T-helper 22 cell (primary cell): ENCODE measurements around the gene FUZ.

Source experiments
- DNase-seq: peaks from one replicate; pipeline ENCODE4 v3.0.0-alpha.2; 2020; ENCODE audit warnings: low read depth

FUZ gene

DNA sequence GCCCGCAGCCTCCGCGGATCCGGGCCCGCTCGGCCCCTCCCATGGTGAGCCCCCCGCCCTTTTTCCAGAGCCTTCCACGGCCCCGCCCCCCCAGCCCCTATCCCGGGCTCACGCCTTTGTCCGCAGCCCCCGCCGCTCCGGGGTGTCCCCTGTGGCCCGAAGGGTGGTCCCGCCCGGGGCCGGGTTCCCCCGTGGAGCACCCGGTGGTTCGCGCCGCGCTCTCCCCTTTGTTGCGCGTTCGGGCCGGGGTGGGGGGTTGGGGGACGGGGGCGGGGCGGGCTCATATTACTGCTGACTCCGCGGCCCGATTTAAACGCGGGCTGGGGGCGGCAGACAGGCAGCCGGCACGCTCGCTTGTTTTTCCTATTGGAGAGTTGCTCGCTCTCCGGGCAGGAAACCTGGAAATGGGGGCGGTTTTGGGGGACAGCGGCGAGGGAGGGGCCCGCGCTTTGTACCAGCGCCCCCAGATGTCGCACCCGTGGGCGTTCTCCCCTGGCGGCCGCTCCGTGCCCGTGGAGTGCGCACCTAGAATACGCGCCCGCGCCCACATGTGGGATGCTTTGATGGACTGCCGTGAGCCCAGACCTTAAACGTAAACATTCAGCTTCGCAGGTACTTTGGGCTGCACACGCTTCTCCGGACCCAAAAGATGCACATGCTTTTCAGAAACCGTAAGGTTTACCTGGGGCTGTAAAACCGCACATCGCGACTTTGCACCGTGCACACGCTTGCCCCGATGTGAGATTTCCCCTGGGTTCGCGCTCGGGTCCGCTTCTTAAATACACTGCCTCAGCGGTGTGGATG is 38.6 kb upstream of the FUZ start:
- no peak for DNase-seq

DNA sequence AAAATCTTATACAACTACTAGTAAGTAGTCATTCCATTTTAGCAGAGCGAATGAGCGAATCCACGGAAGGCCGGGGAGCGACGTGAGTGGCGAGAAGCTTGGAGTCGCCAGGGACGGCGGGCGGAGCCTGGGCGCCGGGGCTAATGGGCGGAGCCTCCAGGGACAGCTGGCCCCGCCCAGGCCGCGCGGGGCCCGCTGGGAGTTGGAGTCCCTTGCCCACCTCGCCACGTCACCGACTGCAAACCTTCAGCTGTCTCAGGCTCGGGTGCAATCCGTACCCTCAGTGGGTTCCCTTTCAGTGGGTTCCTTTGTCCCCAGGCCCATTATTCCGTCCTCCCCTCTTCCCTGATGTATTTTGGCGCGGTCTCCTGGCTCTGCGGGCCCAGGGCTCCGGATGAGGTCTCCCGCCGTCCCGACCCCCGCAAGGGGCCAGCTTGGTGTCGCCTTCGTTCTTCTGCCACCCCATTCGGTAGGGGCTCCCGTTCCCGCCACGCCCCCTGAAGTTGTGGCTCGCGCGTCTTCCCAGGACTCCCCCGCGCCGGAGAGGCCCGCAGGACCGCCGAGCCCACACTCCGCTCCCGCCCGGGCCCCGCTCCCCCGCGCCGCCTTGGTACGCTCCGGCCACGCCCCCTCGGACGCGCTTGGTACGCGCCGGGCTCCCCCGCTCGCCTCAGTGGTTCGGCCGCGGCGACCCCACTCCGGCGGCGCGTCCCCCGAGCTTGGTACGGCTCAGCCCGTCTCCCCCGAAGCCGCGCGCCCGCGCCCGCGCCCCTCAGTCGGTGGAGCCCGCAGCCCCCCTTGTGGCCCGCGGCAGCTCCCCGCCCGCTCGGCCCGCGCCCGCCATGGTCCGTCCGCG is 37.6 kb upstream of the FUZ start, which contains the start of gene PTOV1:
TSS of gene PTOV1 (plus strand) at position 673 of the 856 bp plus-strand sequence.
- peak; percentile 76 for DNase-seq

DNA sequence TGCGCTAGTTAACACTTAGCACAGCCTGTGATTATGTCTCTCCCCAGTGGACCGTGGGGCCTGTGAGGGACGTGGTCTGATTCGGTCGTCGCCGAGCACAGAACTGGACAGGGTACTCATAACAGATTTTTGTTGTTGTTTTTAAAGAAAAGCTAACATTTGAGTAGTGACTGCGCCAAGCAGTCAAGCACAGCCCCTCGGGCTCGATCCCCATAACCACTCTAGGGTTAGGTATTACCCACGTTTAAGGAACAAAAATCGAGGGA is 37.1 kb upstream of the FUZ start:
- no peak for DNase-seq

DNA sequence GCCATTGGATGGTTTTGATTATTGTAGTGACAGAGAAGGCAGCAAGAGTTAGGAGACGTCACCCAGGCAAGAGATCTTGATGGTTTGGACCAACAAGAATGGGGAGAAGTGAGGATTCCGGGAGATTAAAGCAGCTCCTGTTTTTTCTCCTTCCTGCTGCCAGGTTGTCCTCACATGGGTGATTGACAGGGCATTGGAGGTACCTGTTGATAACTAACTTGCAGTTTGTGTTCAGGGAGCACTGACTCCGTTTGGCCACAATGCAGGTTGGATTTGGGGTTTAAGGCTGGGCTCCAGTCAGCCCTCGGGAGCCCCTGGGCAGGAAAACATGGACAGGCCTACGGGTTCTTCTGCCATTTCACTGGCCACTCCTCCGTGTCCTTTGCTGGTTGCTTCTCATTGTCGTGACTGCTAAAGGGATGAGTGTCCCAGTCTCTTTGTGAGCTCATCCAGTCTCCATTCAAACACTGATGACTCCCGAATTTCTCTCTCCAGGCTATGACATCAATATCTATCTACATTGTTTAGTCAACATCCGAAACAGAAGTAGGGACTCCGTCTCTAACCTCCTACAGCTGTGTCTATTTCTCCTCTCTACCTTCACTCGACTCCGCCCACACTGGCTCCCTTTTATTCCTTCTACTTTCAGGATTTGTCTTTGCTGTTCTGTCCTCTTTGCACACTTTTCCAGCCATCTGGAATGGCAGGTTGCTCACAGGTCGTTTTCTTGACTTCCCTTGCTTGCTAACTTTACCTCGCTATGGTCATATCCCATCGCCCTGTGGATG is 36.5 kb upstream of the FUZ start:
- DNase-seq, result no peak

DNA sequence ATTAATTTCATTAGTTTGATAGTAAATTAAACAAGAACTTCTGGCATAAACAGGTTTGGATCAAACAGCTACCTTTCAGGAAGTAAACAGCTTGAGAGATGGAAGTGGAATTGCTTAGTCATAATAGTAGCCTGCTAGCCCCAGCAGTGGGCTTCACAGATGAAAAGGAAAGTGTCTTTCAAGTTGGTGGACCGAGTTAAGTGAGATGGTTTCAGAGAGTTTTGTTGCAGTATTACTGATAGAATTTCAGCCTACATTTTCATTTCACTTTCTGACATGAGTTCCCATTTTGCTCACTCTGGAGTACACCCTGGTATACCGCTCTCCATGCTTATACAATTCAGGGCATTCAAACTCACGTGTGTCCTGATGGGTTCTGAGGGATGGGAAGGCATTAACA is 35.8 kb upstream of the FUZ start:
- no peak for DNase-seq

DNA sequence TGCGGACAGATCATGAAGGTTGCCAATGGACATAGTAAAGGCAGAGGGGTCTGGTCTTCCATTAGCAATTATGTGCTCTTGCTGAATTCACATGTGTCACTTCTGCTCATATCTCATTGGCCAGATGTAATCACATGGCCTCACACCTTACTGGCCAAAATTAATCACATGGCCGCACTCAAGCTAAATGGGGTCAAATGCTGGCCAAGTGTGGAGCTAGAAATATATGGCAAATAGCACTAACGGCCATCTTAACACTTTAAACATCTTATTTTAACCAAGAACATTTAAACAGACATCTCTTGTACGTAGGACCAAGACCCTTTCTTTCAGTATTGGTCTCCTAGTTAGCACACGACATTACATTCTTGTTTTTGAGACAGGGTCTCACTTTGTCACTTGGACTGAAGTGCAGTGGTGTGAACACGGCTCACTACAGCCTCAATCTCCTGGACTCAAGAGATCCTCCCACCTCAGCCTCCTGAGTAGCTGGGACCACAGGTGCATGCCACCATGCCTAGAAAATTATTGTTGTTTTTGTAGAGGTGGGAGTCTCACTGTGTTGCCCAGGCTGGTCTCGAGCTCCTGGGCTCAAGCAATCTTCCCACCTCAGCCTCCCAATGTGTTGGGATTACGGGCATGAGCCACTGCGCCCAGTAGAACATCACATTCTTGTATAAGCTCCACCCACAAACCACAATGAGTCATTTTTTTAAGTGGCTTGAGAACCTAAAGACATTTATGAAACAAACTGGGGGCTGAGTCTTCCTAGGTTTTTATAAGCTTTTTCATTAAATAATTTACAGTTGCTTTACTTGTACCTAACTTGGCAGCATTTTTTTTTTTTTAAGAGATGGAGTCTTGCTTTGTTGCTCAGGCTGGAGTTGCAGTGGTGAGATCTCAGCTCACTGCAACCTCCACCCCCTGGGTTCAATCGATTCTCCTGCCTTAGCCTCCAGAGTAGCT is 34.9 kb upstream of the FUZ start:
- no peak for DNase-seq

DNA sequence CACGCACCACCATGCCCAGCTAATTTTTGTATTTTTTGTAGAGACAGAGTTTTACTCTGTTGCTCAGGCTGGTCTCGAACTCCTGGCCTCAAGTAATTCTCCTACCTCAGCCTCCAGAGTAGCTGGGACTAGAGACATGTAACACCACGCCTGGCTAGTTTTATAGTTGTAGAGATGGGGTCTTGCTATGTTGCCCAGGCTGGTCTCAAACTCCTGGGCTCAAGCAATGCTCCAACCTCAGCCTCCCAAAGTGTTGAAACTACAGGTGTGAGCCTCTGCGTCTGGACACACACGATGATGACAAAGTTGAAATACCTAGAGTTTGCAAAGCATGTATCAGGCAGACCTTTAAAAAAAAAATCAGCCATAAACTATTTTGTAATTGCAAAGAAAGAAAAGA is 33.3 kb upstream of the FUZ start:
- DNase-seq, result no peak

DNA sequence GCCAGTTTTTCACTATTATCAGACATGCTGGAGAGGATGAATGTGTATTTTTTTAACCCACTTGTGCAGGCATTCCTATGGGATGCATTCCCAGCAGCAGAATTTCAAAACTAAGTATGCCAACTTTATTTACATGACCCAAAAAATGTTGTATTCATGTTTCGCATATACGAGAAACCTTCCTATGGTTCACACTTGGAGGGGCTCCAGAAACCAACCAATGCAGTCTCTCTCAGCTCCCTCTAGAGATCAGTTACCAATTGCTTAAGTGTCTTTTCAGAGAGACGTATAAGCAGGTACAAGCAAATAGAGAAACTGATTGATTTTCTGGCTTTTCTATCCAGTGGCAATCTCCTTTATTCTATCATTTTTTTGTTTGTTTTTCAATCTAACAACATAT is 32.3 kb upstream of the FUZ start:
- DNase-seq, result no peak

DNA sequence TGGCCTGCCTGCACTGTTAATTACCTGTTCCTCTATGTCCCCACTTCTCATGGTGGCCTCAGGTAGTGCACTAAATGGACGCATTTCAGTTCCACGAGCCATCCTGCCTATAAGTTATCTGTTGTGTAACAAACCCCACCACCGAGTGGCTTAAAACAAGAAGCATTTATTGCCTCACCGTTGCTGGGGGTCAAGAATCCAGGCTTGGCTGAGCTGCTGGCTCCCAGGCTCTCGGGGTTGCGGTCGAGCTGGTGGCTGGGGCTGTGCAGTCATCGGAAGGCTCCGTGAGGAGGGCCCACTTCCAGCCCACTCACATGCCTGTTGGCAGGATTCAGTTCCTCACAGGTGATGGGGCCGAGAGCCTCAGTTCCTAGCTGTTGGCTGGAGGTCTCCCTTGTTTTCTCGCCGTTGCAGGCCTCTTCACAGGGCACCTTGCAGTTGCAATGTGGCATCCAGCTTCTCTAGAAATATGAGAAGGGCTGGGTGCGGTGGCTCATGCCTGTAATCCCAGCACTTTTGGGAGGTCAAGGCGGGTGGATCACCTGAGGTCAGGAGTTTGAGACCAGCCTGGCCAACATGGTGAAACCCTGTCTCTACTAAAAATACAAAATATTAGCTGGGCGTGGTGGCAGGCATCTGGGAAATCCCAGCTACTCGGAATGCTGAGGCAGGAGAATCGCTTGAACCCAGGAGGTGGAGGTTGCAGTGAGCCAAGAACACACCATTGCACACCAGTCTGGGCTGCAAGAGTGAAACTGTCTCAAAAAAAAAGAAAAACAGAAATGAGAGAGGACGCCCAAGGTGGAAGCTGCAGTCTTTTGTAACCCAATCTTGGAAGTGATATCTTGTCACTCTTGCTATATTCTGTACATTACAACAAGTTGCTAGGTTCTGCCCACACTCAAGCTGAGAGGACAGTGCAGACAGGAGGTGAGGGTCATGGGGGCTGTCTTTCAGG is 31.3 kb upstream of the FUZ start:
- DNase-seq, result no peak

DNA sequence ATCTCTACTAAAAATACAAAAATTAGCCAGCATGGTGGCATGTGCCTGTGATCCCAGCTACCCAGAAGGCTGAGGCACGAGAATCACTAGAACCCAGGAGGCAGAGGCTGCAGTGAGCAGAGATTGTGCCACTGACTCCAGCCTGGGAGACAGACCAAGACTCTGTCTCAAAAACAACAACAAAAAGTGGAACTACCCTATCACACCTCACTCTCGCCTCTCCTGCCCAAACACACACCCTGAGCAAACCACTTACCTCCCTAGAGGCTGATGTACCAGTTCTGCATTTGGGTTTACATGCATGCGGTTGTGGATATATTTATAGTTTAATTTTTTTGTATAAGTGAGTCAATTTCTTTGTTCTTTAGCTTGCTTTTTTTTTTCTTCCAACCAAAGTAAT is 30.2 kb upstream of the FUZ start:
- no peak for DNase-seq

DNA sequence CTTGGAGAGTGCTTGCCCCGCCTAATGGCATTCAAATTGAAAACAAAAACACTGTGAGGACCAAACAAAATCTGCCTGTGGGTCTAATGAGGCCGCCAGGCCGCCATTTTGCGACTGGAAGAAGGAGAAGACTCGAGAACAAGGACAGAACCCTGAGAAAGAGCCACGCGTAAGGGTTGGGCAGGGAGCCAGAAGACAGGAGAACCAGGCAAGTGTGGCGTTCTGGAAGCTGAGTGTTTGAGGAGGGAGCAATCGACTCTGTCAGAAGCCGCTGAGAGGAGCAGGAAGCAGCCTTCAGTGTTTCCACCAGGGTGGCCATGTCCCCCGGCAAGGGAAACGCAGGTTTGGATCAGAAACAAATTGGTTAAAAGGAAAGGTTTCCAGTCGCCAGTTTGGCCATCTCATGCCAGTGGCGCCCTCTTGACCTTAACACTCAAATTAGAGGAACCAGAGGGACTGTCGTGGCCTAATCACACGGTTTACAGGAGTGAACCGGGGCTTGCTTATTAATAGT is 27.7 kb upstream of the FUZ start:
- no peak for DNase-seq

DNA sequence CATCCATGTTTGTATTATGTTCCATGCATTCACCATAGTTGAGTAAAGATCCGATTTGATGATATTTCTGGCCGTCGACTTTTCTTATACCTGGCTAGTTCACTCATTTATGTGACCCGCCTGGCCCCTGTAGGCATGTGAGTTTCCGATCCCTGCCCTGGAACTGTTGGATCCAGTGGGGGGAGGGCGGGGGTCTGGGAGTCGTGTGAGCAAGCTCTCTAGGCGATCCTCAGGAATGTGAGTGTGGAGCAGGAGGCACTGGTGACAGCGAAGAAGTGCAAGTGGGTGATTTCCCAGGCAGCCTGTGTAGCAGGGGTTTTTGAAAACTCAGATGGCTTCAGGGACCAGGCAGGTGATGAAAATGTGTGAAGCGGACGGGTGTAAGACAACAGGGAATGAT is 27.2 kb upstream of the FUZ start:
- no peak for DNase-seq

DNA sequence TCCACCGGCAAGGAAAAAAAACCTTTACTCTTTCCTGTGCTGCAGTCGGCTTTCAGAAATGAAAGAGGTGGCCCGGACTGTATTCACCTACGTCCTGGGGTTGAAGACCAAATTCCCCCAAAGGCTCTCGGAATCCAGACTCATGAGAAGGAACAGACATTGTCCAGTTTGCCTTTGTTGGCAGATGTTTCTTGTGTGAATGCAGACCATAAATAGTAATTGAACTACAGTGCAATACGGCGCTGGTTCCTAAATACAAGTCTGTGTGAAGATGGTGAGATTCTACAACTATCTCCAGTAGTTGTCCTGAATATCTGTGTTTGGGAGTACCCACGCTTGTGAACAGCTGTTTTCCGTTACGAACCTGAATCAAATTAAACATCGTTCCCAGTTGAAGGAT is 26.6 kb upstream of the FUZ start:
- DNase-seq, result no peak

DNA sequence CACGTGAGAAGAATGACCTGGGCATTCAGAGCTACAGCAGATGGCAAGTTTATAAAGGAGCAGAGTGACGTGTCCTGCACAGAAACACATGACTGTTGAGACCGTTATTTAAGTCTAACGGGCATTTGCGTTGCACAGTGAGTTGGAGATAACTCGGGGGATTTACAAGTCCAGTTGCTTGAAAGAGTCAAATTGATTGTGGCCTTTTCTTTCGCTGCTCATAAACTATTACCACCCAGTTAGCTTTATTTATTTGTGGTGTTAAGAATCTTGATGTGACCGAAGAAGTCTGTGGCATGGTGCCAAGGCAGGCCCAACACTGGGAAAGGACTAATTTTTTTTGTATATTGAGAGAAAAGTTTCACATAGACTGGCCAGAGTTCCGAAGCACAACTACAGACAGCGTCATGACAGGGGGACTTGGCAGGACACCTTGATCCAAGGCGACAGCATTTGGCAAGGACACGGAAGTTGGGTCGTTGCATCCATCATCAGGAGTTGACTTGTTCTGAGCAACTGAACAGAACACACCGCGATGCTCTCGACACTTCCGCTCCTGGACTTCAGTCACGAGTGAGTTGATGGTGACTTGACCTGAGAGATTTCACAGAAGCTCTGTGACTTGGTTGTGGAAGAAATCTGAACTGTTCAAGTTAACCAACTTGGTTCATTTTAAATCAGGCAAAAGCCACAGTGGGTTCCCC is 25.9 kb upstream of the FUZ start:
- no peak for DNase-seq

DNA sequence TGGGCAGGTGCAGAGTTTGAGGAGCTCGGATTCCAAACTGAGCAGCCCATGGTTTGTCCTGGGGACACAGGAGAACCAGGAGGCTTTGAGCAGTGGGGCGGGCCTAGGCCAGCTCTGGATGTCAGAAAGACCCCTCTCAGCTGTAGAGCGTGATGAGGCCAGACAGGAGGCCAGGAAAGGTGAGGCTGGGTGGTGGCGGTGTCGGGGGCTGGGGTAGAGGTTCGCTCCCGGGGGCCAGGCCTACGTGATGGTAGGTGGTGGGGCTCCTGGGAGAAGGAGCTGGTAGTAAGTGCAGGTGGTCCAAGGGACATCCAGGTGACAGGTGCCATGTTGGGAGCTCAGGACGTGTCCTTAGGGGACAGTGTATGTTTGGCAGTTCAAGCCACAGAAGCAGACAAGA is 24.3 kb upstream of the FUZ start:
- no peak for DNase-seq

DNA sequence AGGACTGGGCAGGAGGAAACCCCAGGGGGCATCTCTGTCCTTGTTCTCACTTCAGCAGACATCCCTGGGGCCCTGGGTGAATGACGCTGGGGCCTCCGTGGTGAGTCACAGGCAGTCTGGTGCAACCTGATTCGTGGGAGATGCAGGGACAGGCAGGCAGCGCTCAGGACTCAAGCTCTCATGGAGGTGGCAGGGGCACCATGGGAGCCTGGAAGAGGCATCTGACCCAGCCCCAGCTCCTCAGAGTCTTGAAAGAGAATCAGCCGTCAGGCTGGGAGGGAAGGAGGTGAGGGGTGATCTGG is 23.9 kb upstream of the FUZ start:
- DNase-seq, result no peak

DNA sequence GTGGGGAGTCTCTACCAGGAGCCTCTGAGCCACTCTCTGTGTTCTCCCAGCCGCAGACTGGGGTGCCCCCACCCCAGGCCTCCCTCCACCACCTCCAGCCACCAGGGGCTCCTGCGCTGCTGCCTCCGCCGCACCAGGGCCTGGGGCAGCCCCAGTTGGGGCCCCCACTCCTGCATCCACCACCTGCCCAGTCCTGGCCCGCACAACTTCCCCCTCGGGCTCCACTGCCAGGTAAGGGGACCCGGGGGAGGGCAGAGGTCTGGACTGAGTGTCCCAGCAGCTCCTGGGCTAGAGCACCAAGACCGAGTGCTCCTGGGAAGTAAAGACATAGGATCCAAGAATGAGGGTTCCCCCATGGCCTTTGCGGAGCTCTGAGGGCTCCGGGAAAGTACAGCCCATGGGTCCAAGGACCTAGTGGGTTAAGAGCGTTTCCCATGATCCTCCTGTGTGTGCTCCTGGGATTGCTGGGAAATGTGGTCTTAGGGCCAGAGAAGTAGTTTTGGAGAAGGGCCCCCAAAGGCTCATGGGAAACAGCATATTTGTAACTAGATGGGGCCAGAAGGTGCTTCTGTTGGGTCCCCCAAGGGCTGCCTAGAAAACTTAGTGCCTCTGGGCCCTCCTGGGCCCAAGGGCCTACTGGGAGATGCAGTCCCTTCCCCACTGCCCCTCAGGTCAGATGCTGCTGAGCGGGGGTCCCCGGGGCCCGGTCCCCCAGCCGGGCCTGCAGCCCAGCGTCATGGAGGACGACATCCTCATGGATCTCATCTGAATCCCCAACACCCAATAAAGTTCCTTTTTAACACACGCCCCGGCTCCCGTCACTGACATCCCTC is 23.3 kb upstream of the FUZ start:
- no peak for DNase-seq

DNA sequence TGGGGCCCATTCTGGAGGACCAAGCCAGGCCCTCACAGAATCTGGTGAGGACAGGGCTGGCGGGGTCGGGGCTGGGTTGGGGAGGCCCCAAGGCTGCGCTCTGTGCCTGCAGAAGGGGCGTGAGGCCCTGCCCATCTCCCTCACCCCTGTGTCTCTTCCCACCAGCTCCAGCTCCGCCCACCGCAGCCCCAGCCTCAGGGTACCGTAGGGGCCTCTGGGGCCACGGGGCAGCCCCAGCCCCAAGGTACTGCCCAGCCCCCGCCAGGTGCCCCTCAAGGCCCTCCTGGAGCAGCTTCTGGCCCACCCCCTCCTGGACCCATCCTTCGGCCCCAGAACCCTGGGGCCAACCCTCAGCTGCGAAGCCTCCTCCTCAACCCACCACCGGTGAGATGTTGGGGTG is 22.5 kb upstream of the FUZ start:
- no peak for DNase-seq

DNA sequence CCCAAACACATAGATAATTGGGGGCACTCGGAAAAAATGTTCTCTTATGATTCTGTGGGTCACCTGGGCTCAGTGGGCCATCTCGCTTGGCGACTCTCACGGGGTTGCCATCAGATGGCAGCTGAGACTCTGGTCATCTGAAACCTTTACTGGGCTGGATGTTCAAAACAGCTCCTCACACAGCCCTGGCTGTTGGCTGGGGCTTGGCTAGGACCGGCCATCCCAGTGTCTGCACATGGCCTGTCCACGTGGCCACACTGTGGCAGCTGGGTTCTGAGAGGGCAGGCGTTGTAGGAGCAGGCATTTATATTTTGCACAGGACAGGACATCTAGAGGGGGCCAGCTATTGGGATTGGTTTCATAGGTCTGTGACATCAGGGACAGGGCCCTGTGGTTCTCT is 20.5 kb upstream of the FUZ start:
- DNase-seq, result no peak
